Body of pancreas (tissue), 4 donors: ENCODE results near the gene HLA-DMB. TPM values are rescaled to one million over a fixed set of nuclear protein-coding genes. Genes with fewer than 3 reads are reported as not detected.

Experiments
- ATAC-seq: fragments of 150-250 bp; one replicate; pipeline ENCODE4 v1.9.1; 2016
- DNase-seq, 4 donors: peaks; one replicate each; pipeline ENCODE4 v3.0.0-alpha.2; 2019
- H3K27ac ChIP-seq, 4 donors: fragments of 200-600 bp; sonication (generic); 1 replicate in 3 of 4; 2 replicates in 1 of 4; pipeline versions ENCODE4 v1.5.1 to v1.6.1; 2016 to 2019; ENCODE audit warnings: mild to moderate bottlenecking in 1 of 4, mixed read lengths in 1 of 4, moderate library complexity in 1 of 4
- H3K27me3 ChIP-seq, 2 donors: fragments of 200-600 bp; sonication (generic); one replicate each; pipeline ENCODE4 v1.6.0; 2016; ENCODE audit warnings: mild to moderate bottlenecking in 1 of 2
- H3K36me3 ChIP-seq, 2 donors: fragments of 200-600 bp; sonication (generic); replicated peaks in 1 of 2; 2 replicates each; pipeline ENCODE4 v1.5.1; 2016; ENCODE audit warnings: low read depth in 2 of 2; ENCODE audit not compliant: insufficient read depth in 1 of 2
- H3K4me1 ChIP-seq: fragments of 200-600 bp; sonication (generic); one replicate; pipeline ENCODE4 v1.6.0; 2016
- H3K4me3 ChIP-seq, 2 donors: fragments of 200-600 bp; sonication (generic); 1 replicate in 1 of 2; 2 replicates in 1 of 2; pipeline ENCODE4 v1.5.1; 2016 to 2019
- H3K9me3 ChIP-seq, 3 donors: fragments of 200-600 bp; sonication (generic); 1 replicate in 2 of 3; 2 replicates in 1 of 3; pipeline ENCODE4 v1.5.1; 2016
- CTCF ChIP-seq, 7 experiments: fragments of 450-650 bp in 4 of 7; fragments of 200-600 bp in 3 of 7; sonication (generic) in 3 of 7; IDR thresholded peaks; one replicate each; pipeline ENCODE4 v1.5.1; 2016 to 2019; ENCODE audit warnings: antibody characterized with exemption in 7 of 7
- POLR2A ChIP-seq, 3 donors: fragments of 450-650 bp; IDR thresholded peaks; one replicate each; pipeline ENCODE4 v1.6.1; 2016; ENCODE audit warnings: antibody characterized with exemption in 3 of 3, mild to moderate bottlenecking in 2 of 3
- WGBS, 2 donors: methylation state at CpG; one replicate each; pipeline ENCODE4 v1.1.5; 2017; 5-methylcytosine and 5-hydroxymethylcytosine counted together
- intact Hi-C: fragments of 100-400 bp; cut with DNase I; formaldehyde crosslinking; loops from one replicate; pipeline ENCODE4 v1.15.1; 2023
- total RNA-seq, 2 donors: library from RNA; depleted of rRNA; stranded (reverse); fragments of >200 nt; gene quantifications; one replicate each; pipeline ENCODE4 v1.1.0, GENCODE V29; 2016

Gene HLA-DMB
- 10 to 100 TPM in 1 of 2 donors, 1 to 10 TPM in 1; 3.0 to 14.3 TPM for total RNA-seq

GRCh38 chr6:32940656-32941213 lies at the start of gene HLA-DMB:
HLA-DMB (minus strand) TSS chr6:32941028; CDS start chr6:32940807, 221 bp downstream.
- peak; percentile 58 to 89 (median 68) for DNase-seq
- no peak within 1 kb of the TSS for H3K4me3 ChIP-seq
- H3K9me3 ChIP-seq = no peaks in the 10 kb centered on the region
- H3K27me3 ChIP-seq = no peaks in the 10 kb centered on the region
- intact Hi-C loops = no loop called here
- H3K27ac ChIP-seq = peak within 1 kb of the TSS in 3 of 4 donors; percentile 36 to 66 (median 60)
- TF ChIP-seq POLR2A (IDR thresholded peaks at IDR 0.05) (peak in 2 of 3 donors; percentile 37 to 72), CTCF (IDR thresholded peaks at IDR 0.05) (peak in 1 of 7 experiments; percentile 4)
- peak; percentile 99 for ATAC-seq
- H3K36me3 ChIP-seq = no peaks in the 10 kb centered on the region
- peaks cover 5% of the 10 kb centered on the region for H3K4me1 ChIP-seq
- 2 to 11% methylated on average over 9 of the region's 9 CpGs for WGBS, 2 donors

- no peaks in the 10 kb centered on the region for H3K36me3 ChIP-seq
- WGBS, 2 donors = 81 to 96% methylated on average over 1 of the region's 1 CpG
- H3K4me1 ChIP-seq = peaks cover 6% of the 10 kb centered on the region
- H3K9me3 ChIP-seq = no peaks in the 10 kb centered on the region
- no peak overlapping the region for H3K4me3 ChIP-seq
- no peak for DNase-seq
- no peaks in the 10 kb centered on the region for H3K27me3 ChIP-seq
- TF ChIP-seq CTCF (IDR thresholded peaks at IDR 0.05) = no peak
- no peak for TF ChIP-seq POLR2A (IDR thresholded peaks at IDR 0.05)
- intact Hi-C loops = loop anchor here (5.0 to 10.0 kb wide), 2 partner anchors 52 to 105 kb away; no protein-coding TSS in a partner anchor
- ATAC-seq = no peak
- H3K27ac ChIP-seq = no peak overlapping the region
These were observed 48.5 kb upstream of the HLA-DMB start for GRCh38 chr6:32989368-32989767.

DNA sequence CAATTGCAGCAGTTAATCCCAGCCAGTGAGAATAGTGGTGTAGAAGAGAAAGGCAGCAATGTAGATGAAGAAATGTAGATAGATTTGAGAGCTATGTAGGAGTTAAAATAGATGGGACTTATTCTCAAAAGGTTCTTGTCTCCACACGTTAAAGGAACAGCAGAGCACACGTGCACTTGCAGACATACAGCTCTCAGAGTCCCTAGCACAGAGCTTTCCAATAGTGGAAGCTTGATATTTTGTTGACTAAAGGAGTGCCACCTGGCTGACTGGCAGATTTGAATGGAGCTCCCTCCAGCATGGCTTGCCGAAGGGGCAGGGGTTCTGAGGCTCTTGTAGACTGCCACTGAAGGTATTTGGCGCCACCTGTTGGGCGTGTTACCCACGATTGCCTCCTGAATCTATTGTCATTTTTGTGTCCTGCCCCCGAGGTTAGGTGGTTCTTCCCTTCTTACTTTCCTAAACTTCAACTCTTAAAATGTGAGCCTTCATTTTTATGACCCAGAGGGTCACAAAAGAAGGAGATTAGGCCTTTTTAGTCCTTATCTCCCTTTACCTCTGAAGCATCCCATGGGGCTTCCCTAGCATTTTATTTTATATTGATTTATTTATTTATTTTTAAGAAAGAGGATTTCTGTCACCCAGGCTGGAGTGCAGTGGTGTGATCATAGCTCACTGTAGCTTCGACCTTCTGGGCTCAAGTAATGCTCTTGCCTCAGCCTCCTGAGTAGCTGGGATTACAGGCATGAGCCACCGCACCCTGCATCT lies 44.0 kb upstream of the HLA-DMB start:
- peak; percentile 96 to 98 (median 97) for DNase-seq
- H3K4me1 ChIP-seq = peaks cover 43% of the 10 kb centered on the region
- peaks cover 11 to 13% of the 10 kb centered on the region in 2 donors for H3K36me3 ChIP-seq
- TF ChIP-seq CTCF (IDR thresholded peaks at IDR 0.05) = peak; percentile 79 to 96 (median 94)
- peak in 2 of 3 donors; percentile 7 to 15 for TF ChIP-seq POLR2A (IDR thresholded peaks at IDR 0.05)
- no peak overlapping the region for H3K4me3 ChIP-seq
- 11 to 12% methylated on average over 9 of the region's 9 CpGs for WGBS, 2 donors
- H3K9me3 ChIP-seq = no peaks in the 10 kb centered on the region
- intact Hi-C loops = loop anchor here (5.0 to 10.0 kb wide), 2 partner anchors 48 to 100 kb away; no protein-coding TSS in a partner anchor
- ATAC-seq = peak; percentile 93
- peak overlapping the region in 2 of 4 donors; percentile 39 to 53 for H3K27ac ChIP-seq
- no peaks in the 10 kb centered on the region for H3K27me3 ChIP-seq

DNA sequence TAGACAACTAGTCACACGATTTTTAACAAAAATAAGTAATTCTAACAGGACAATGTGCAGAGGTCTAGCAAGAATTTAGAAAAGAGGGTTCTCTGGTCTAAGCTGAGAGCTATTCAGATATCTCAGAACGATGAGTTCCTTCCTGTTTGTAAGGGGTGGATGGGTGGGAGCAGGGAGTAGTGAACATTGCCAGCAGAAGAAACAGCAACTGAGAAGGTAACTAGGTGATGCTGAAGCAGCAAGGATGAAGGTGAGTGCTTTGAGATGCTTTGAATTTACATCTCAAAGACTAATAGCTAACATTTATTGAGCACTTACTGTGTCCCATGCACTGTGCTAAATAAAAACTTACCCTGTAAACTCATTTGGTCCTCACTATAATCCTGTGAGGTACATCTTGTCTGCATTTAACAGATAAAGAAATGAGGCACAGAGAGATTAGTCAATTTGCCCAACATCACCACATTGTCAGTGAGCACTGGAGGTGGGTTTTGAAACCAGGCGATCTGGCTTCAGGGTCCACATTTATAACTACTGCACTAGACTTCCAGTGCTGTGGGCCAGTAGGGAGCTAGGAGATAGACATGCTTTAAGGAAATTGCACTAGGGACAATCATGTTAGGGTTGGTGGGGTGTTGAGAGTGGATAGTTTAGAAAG lies 43.3 kb upstream of the HLA-DMB start:
- 32 to 38% methylated on average over 3 of the region's 3 CpGs for WGBS, 2 donors
- H3K9me3 ChIP-seq = no peaks in the 10 kb centered on the region
- ATAC-seq (no peak), DNase-seq (no peak)
- H3K27me3 ChIP-seq = no peaks in the 10 kb centered on the region
- no peak for TF ChIP-seq CTCF (IDR thresholded peaks at IDR 0.05)
- no peak for TF ChIP-seq POLR2A (IDR thresholded peaks at IDR 0.05)
- peaks cover 43% of the 10 kb centered on the region for H3K4me1 ChIP-seq
- peaks cover 12 to 18% of the 10 kb centered on the region in 2 donors for H3K36me3 ChIP-seq
- intact Hi-C loops = loop anchor here (10.0 kb wide), 1 partner anchor 99 kb away; no protein-coding TSS in a partner anchor
- H3K4me3 ChIP-seq = no peak overlapping the region
- H3K27ac ChIP-seq = peak overlapping the region in 3 of 4 donors; percentile 39 to 53 (median 42)
